ENCODE measurements around the gene NFIL3.
"Not testable (repeated sequence)": the region's sequence is repeated elsewhere in the genome, so short reads cannot be mapped to it uniquely, and the experiment has no call there.

NFIL3 gene, protein sequence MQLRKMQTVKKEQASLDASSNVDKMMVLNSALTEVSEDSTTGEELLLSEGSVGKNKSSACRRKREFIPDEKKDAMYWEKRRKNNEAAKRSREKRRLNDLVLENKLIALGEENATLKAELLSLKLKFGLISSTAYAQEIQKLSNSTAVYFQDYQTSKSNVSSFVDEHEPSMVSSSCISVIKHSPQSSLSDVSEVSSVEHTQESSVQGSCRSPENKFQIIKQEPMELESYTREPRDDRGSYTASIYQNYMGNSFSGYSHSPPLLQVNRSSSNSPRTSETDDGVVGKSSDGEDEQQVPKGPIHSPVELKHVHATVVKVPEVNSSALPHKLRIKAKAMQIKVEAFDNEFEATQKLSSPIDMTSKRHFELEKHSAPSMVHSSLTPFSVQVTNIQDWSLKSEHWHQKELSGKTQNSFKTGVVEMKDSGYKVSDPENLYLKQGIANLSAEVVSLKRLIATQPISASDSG

DNA sequence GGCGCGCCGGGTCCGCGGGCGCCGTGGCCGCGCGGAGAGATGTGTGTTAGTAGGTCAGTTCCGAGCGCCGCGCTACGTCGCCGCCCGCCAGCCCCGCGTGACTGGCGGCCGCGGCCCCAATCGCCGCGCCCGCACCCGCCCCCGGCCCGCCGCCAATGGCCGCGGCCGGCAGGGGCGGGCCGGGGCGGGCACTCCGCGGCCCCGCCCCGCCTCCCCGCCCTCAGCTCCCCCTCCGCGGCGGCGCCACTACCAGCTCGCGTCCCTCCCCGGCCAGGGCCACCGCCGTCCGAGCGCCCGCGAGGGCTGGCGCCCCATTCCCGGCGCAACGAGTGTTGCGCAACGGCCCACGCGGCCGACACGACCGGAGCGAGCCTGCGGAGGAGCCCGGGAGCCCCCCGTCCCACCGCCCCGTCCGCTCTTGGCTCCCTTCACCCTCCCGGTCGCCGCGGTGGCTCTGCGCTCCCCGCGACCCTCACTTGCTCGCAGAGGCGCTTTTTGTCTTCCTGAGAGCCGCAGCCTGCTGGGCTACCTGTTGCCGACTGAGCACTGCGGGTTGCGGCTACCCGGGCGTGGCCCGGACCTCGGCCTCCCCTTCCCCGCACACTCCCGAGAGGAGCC lies at the start of gene NFIL3:
TSS of gene NFIL3 (minus strand) at position 48 of the 618 bp plus-strand sequence. CDS start 13,098 bp downstream, outside the sequence.
- DNase-seq (ENCODE audit: low read depth), result no peak

DNA sequence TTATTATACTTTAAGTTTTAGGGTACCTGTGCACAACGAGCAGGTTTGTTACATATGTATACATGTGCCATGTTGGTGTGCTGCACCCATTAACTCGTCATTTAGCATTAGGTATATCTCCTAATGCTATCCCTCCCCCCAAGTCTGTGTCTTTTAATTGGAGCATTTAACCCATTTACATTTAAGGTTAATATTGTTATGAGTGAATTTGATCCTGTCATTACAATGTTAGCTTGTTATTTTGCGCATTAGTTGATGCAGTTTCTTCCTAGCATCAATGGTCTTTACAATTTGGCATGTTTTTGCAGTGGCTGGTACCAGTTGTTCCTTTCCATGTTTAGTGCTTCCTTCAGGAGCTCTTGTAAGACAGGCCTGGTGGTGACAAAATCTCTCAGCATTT lies 47.9 kb upstream of the NFIL3 start:
- DNase-seq (ENCODE audit: low read depth), result not testable (repeated sequence)

DNA sequence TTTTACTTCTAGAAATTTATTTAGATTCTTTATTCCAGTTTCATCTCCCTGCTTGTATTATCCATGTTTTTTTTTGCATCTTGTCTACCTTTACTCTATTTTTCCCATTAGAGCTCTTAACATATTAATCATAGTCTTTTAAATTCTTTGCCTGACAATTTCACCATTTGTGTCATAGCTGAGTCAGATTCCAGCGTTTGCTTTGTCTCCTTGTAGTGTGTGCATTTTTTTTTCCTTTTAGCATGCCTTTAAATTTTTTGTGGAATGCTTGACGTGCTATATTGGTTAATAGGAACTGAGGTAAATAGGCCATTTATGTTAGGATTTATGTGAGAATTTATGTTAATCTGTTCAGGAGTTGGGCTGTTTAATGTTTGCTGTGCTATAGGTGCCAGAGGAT lies 41.8 kb upstream of the NFIL3 start:
- peak; percentile 33 for DNase-seq (ENCODE audit: low read depth)

DNA sequence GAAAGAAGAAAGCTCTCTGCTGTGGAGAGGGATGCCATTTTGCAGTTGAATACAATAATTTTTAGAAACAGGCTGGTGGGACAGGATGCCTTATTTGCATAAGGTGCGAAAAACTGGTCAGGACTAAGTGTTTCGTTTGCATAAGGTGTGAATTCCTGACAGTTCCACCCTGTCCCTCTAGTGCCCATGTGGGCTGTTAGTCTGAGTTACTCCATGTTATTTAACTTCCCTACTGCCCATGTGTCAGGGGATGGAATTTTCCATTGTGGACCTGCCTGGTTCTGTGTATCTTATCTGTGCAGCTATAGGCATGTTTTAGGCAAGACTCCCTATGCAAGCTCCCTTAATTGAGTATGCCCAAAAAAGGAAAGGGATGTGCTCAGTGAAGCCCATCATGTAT lies 35.3 kb upstream of the NFIL3 start:
- no peak for DNase-seq (ENCODE audit: low read depth)

DNA sequence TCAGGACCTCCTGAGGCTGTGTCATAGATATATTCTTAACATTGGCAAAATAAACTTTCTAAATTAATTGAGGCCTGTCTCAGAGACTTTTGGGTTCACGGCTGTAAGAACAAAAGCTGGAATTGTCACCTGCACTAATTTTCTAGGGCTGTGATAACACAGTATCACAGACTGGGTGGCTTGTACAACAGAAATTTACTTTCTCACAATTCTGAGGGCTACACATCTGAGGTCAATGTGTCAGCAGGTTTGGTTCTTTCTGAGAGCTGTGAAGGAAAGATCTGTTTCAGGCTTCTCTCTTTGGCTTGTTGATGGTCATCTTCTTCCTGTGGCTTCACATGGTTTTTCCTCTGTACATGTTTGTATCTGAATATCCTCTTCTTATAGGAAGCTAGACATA lies 29.2 kb upstream of the NFIL3 start:
- DNase-seq (ENCODE audit: low read depth), result no peak

DNA sequence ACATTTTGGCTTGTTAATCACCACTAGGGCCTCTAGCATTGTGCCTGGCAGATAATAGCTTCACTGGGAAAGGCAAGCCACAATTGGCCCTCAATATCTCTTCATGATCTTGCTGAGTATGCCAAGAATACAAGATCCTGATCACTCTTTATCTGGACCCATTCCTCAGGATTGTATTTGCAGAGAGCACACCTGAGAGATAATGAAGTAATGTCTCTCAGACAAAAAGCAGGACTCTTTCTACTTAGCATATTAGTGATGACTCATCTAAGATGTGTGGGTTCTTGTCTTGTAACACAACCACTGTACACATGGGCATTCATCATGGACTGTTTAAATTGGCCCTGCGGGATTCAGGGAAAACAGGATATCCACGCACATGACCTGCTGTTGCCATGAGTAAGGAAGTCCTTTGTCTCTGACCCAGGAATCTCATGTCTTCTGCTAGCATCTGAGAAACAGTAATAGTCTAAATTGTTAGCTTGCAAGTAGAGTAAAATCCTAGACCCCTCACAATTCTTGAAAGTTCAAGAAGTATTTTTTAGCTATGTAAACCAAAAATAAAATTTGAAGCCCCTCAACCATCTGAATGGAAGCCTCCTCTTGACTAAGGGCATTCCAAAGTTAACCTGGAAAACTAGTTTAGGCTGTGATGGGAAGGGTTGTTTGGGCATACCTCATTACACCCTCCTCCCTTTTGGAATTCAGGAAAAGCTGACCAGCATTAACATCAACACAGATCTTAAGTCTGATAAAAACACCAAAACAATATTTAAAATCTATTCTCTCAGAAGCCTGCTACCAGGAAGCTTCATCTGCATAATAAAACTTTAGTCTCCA lies 28.0 kb upstream of the NFIL3 start:
- DNase-seq (ENCODE audit: low read depth), result no peak

DNA sequence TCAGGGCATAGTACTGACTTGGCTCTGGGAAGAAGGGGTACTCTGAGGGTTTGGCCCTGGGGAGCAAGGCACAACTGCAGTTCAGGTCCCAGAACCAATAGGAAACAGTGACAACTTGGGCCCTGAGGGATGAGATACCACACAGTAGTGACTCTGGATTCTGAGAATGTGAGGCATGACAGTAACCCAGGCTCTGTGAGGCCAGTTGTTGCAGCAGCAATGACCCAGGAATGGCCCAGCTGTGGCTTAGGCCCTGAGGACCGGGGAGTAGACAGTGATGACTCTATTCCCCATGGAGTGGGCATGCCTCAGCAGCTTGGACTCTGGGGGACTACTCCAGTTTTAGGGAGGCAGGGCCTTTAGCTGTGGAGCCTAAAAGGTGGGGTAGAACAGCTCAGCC lies 21.5 kb upstream of the NFIL3 start:
- DNase-seq (ENCODE audit: low read depth), result no peak

DNA sequence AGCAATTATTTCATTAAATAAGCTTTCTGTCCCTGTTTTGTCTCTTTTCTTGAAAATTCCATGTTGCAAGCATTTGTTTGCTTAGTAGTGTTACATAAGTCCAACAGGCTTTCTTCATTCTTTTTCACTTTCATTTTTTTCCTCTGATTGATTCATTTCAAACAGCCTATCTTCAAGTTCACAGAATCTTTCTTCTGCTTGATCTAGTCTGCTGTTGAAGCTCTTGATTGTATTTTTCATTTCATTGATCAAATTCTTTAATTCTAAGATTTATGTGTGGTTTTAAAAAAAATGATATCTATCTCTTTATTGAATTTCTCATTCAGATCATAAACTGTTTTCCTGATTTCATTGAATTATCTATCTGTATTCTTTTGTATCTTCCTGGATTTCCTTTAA lies 20.4 kb upstream of the NFIL3 start:
- no peak for DNase-seq (ENCODE audit: low read depth)

DNA sequence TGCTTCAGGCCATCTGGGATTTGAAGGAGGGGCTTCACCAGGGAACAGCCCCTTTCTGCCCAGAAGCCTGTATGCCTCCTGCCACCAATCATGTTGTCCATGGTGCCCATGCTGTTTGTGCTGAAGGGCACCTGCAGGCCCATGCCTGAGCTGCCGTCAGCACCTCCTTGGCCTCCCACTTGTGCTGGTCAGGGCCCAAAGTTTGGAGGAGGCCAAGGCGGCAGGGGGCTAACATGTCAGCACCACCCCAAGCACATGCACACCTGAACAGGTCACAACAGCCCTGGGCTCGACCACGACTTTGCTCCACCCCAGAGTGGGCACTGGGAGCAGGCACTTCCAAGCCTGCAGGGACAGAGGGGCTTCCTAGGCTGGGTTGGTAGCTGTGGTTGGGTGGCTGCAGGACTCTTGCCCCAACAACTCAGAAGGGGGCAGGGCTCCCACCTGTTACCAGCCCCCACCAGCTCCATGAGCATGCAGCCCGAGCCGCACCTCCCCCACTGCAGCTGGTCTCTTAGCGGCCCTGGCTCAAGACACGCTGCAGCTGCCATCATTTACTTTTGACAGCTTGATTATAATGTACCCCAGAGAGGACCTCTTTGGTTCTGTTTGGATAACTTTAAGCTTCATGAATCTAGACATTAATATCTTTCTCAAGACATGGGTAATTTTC lies 19.8 kb upstream of the NFIL3 start:
- DNase-seq (ENCODE audit: low read depth), result no peak

DNA sequence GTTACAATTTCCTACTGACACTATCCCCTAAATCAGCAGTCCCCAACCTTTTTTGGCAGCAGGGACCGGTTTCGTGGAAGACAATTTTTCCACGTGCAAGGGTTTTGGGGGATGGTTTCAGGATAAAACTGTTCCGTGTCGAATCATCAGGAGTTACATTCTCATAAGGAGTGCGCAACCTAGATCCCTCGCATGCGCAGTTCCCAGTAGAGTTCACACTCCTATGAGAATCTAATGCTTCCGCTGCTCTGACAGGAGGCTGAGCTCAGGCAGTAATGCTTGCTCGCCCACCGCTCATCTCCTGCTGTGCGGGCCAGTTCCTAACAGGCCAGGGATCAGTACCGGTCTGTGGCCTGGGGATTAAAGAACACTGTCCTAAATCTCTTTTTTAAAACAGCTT lies 13.2 kb upstream of the NFIL3 start:
- DNase-seq (ENCODE audit: low read depth), result no peak

DNA sequence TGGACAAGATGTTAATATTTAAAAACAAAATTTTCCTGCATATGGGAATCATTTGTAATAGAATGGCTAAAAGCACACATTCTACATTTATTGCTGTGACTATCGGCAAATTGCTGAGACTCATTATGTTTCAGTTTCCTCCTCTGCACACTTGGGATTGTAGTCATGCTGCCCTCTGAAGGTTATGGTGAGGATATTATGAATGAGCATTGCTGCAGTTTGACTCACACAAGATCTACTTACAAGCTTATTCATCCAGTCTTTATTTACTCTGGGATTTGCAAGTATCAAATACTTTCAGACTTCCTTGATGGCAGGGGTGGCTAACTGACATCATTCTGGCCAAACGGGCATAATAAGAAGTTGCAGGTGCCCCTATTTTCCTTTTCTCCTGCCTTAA lies 9.5 kb upstream of the NFIL3 start:
- peak; percentile 89 for DNase-seq (ENCODE audit: low read depth)

DNA sequence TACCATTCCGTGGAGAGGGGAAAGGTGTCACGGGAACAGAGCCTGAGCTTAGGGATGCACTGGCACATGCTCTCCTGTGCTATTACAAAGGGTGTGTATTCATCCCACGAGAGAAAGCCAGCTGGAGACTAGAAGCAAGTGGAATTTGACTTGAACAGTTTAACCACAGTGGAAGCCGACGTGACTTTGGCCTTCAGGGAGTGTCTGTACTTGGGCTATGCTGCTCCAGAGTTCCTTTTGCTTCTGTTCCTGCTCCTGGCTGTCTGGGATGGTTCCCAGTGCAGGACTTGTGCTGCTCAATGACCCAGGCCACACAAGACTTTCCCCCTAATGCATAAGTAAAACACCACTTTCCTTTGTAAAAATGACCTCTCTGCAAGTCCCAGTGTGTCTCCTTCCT lies 7.9 kb upstream of the NFIL3 start:
- DNase-seq (ENCODE audit: low read depth), result no peak

DNA sequence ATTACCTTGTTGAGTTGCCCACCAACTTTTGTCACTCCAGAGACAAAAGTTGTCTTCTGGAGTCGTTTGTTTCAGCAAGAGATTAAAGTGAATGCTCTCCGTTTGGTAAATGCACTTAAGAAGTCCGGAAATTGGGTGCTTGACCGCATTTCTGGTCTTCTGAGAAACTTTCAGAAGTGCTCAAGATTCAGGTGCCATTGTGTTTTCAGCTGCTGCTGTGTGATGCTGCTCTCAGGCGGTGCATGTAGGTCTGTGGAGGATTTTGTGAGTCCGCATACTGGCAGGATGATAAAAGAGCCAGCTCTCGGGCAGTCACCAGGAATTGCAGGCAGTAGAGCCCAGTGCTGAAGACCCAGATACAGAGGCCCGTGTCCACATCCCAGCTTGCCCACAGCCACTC lies 5.9 kb upstream of the NFIL3 start:
- no peak for DNase-seq (ENCODE audit: low read depth)

DNA sequence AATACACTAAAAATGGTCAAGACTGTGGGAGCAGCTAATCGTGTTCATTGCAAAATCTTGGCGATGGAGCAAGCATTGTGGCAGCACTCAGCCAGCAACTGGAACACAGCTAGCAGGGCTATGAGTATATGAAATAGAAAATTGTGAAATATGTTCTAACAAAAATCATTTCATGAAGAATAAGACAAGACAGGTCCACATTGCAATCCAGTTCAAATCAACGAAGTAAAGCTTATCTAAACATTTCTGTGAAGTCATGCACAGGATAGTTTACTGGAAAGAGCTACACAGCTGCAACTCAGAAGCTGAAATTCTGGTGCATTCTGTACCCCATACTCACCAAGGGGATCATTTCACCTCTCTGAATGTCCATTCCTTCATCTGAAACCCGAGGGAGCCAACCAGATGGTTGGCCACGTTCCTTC lies 5.3 kb upstream of the NFIL3 start:
- no peak for DNase-seq (ENCODE audit: low read depth)

DNA sequence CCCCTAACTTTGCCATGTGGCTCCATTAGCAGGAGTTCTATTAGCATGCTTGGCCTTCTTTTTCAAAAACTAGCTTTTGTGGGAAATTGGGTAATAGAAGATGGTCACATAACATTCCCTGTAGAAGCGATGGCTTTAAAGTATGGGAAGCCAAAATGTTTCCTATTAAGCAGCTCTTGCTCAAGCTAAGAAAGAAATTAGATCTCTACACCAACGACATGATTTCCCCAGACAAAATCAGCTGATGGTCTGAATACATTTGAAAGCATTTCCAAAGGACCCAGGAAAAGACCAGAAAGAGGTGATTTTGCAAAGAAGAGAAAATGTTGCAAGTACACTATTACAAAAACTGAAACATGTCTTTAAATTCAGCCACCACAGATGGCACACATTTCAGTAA lies 4.8 kb upstream of the NFIL3 start:
- no peak for DNase-seq (ENCODE audit: low read depth)

DNA sequence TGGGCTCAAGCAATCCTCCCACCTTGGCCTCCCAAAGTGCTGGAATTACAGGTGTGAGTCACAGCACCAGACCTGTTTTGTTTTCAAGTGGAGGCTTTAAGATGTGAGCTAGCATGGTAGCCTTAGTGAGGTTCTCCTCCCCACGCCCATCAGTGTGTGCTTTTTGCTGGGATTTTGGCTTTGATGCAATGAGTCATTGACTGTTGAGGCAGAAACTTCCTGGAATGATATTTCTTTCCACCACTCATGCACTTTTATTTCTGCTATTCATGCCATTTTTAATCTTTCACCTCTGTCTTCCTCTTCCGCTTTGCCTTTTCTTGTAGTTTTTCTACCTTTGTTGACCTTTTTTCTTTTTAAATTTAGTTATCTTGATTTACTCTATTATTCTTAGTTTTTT lies 4.2 kb upstream of the NFIL3 start:
- no peak for DNase-seq (ENCODE audit: low read depth)

DNA sequence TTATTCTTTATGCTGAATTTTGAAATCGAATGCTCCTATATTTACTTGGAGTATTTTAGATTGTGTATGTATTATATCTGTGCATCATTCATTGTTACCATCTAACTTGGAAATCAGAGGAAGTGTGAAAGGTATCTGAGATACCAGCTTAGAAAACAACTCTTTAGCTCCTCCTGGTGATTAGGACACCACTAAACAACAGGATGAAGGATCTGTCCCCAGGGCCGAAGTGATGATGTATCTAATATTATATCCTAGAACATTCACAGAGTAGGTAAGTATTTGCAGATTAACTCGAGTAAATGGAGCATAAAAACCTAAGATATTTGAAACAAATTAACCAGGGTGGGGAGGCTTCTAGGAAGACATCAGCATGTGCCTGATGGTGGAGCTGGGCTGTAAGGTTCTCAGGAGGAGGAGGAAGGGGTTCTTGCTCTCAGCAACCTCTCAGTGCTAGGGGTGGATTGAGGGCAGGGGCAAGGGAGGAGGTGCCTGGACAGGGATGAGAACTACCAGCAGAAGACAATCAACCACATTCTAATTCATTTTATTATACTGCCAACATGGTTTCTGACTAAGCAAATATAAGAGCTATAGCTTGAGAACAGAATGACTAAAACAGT lies 2.6 kb upstream of the NFIL3 start:
- no peak for DNase-seq (ENCODE audit: low read depth)

DNA sequence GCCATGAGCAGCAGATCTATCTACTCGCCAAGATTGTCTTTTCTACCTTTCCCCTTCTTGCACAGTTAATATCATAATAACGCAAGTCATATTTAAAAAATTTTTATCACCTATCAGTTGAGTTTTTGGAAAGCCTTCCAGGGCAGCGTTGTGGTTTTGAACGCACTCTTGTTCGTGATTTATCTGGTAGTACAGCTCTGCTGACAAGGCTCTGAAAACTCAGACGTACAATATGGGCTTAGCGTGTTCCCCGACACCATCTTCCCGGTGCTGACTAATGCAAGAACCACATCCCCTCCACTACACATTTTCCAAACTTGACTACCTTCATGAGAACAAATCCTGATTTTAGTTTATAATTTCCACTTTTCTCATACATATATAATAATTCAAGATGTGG lies 1.6 kb upstream of the NFIL3 start:
- DNase-seq (ENCODE audit: low read depth), result no peak

DNA sequence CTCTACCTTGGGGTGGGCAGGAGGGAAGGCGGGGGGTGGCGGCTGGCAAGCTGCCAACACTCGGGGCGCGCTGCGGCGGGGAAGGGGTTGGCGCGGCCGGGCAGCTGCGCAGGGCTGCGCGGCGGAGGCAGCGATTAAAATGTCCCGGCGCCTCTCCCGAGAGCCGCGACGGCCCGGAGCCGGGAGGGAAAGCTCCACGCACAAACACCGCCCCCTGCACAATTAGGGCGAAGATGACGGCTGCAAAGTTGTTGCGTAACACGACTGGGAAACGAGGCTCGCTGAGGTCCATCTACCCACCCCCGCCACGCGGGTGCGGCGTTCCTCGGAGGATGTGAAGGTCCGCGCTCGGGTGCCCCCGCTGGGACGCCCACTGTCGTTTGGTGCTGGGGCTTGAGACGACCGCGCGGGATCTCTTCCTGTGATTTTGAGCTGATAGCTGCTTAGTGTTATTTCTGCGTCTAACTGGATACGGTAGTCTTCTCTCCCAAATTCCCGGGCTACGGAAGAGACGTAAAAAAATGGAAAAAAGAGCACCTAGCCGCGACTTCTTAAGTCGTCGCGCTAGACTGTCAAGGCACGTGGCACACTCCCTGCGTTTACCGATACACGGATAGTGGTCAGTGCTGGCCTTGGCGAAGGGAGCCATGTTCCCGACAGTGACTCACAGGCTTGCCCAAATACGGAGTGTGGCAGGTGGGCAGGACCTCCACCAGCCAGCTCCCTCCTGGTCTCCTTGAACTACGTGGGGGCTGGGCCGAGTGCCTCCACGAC lies 958 bp upstream of the NFIL3 start:
- DNase-seq (ENCODE audit: low read depth), result no peak

DNA sequence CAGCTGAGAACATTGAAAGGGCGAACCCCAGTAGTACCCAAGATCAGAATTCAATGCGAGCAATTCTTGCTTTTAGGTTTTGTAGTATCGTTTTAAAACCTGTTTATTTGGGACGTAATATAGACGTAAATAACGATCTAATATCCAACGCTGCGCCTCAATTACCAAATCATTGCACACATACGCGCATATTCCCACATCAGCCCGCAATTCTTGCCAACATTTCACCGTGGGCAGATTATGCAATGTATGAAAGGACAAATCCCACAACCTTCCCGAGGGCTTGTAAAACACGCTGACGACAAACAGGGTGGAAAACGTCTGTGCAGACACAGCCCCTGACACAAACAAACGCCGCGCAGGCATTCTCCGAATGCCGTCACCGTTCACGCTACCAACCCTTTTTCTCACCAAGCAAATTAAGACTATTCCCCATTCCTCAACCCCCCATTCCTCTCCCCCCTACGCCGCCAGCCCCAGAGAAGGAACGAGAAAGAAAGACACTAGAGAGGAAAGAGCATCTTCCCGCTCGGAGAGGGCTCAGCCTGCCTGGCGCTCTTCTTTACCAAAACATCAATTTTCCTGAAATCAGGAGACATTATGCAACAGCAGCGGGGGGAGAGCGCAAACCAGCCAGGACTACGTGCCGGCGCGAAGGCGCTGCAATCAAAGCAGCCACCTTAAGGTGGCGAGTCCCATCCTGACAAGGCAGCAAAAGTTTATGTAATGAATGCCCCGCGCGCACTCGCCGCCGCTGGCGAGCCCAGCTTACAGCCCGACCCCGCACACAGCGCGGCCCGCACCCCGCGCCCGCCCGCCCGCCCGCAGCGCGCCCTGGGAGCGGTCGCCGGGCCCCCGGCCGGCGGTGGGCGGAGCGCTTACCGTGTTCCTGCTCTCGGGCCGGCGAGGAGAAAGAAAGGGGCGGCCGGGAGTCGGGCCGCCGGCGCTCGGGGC lies 597 bp downstream of the NFIL3 start:
- DNase-seq (ENCODE audit: low read depth), result no peak

All from HS-5 (cell line).